Colonic mucosa (tissue), 4 donors: ENCODE measurements around the gene S100A13. TPM values are rescaled to one million over a fixed set of nuclear protein-coding genes. Genes with fewer than 3 reads are reported as not detected.
A peak's percentile ranks its signal among the peaks of the same experiment; 100 is the strongest.

ENCODE experiments used
- DNase-seq: peaks from one replicate; pipeline ENCODE4 v3.0.0-alpha.2; 2020
- H3K27ac ChIP-seq: fragments of 200-600 bp; one replicate; pipeline ENCODE4 v1.8.0; 2021
- H3K27me3 ChIP-seq: fragments of 200-600 bp; one replicate; pipeline ENCODE4 v1.8.0; 2021
- H3K36me3 ChIP-seq: fragments of 200-600 bp; one replicate; pipeline ENCODE4 v1.8.0; 2021
- H3K4me1 ChIP-seq: fragments of 200-600 bp; one replicate; pipeline ENCODE4 v1.8.0; 2021; ENCODE audit warnings: mild to moderate bottlenecking
- H3K4me3 ChIP-seq: fragments of 200-600 bp; one replicate; pipeline ENCODE4 v1.8.0; 2021
- H3K9ac ChIP-seq, 2 donors: one replicate each; pipeline ENCODE4 v1.7.0; 2013; ENCODE audit warnings: control low read depth in 2 of 2, low read depth in 2 of 2, low read length in 2 of 2
- H3K9me3 ChIP-seq: fragments of 200-600 bp; one replicate; pipeline ENCODE4 v1.8.0; 2021
- intact Hi-C: fragments of 100-400 bp; cut with DNase I; formaldehyde crosslinking; loops from one replicate; pipeline ENCODE4 v1.14.1; 2022
- total RNA-seq, 2 donors: library from RNA; stranded (reverse); fragmentation: NEBNext Ultra II Directional in 1 of 2; extraction: Animal tissue kit (Norgen Biotek cat#: 25700) in 1 of 2; gene quantifications; one replicate each; pipeline ENCODE4 v1.2.1, GENCODE V29; 2021
- TF ChIP-seq, protein P1 (sequence below): fragments of 200-600 bp; IDR thresholded peaks from one replicate; pipeline ENCODE4 v1.8.0; 2022; ENCODE audit warnings: antibody characterized with exemption, mild to moderate bottlenecking
- donor health status: healthy.
- donor health status: DM: no; HTN: no; CAD: no.
- donor health status: DM: no; HTN: no; CAD: no.

The S100A13 gene
- total RNA-seq, 2 donors from 2014 or later, result 45.2 to 67.2 TPM

DNA sequence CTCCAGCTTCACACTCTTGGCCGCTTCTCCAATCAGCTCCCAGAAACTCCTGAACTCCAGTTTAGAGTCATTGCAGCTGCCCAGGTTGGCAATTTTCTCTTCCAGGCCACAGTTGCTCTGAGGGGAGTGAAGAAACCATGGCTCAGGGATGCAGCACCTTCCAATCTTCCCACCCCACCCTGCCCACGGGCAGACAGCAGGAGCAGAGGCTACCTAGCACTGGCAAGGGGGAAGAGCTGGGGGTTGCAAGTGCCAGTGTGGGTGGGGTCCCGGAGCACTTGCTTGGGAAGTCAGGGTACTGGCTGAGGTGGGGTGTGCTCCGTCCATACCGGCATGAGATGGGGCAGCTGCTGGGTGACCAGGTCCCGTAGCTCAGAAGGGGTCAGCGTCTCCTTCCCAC lies 12.4 kb downstream of the S100A13 start:
- Histone ChIP-seq H3K27me3 (no peaks in the 10 kb centered on the region), H3K9ac (peak overlapping the region in 1 of 2 donors; percentile 64), H3K27ac (peak overlapping the region; percentile 67), H3K4me1 (peaks cover 10% of the 10 kb centered on the region), H3K9me3 (no peaks in the 10 kb centered on the region), H3K4me3 (peak overlapping the region; percentile 29), H3K36me3 (no peaks in the 10 kb centered on the region)
- TF ChIP-seq, protein P1, sequence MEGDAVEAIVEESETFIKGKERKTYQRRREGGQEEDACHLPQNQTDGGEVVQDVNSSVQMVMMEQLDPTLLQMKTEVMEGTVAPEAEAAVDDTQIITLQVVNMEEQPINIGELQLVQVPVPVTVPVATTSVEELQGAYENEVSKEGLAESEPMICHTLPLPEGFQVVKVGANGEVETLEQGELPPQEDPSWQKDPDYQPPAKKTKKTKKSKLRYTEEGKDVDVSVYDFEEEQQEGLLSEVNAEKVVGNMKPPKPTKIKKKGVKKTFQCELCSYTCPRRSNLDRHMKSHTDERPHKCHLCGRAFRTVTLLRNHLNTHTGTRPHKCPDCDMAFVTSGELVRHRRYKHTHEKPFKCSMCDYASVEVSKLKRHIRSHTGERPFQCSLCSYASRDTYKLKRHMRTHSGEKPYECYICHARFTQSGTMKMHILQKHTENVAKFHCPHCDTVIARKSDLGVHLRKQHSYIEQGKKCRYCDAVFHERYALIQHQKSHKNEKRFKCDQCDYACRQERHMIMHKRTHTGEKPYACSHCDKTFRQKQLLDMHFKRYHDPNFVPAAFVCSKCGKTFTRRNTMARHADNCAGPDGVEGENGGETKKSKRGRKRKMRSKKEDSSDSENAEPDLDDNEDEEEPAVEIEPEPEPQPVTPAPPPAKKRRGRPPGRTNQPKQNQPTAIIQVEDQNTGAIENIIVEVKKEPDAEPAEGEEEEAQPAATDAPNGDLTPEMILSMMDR, result no peak
- no peak for DNase-seq
- intact Hi-C loops, result loop anchor here (5.0 kb wide), 1 partner anchor 103 kb away; no protein-coding TSS in a partner anchor

DNA sequence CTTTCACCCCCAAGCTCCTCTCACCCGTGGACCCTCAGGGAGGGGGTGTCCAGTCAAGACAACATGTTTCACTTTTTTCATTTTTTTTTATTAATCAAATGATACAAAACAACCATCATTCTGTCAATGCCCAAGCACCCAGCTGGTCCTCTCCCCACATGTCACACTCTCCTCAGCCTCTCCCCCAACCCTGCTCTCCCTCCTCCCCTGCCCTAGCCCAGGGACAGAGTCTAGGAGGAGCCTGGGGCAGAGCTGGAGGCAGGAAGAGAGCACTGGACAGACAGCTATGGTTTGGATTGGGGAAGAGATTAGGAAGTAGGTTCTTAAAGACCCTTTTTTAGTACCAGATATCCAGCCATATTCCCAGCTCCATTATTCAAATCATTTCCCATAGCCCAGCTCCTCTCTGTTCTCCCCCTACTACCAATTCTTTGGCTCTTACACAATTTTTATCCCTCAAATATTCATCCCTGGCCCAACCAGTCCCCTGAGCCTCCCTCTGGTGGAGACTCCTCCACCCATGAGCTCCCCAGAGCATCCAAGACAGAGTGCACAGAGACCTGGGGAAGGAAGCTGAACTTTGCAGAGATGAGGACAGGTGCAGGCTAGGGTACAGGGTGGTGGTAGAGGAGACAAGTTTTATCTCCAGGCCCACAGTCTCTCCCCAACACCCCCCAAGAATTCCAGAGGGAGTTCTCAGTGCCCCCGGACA lies 13.0 kb downstream of the S100A13 start:
- H3K27ac ChIP-seq, result peak overlapping the region; percentile 67

DNA sequence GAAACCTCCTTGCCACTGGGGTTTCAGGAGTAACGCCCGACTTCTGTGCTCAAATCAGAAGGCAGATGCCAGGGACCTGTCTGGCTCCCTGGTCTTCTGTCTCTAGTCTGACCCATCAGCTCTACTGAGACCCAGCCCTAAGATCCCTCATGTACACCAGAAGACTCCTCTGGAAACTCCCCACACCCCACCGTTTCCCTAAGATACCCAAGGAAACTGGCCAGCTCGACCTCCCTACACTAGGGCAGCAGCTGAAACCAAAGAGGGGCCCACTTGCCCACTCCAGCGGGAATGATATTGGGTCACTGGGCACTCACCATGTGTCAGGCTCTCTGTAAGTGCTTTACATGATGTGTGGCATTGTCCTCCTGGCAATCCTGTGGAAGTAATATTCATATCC lies 13.9 kb downstream of the S100A13 start:
- no peaks in the 10 kb centered on the region for H3K27me3 ChIP-seq
- peak overlapping the region; percentile 13 to 89 for H3K9ac ChIP-seq
- H3K4me3 ChIP-seq, result no peak overlapping the region
- intact Hi-C loops, result no loop called here
- no peaks in the 10 kb centered on the region for H3K9me3 ChIP-seq
- H3K27ac ChIP-seq, result peak overlapping the region; percentile 94
- no peak for DNase-seq
- no peaks in the 10 kb centered on the region for H3K36me3 ChIP-seq
- H3K4me1 ChIP-seq, result peaks cover 19% of the 10 kb centered on the region
- TF ChIP-seq, protein P1, result no peak

More for the DNA sequence above, 13.0 kb downstream of the S100A13 start:
- Histone ChIP-seq H3K27me3 (no peaks in the 10 kb centered on the region), H3K36me3 (no peaks in the 10 kb centered on the region), H3K9ac (peak overlapping the region in 1 of 2 donors; percentile 64), H3K4me3 (no peak overlapping the region), H3K4me1 (peaks cover 16% of the 10 kb centered on the region), H3K9me3 (no peaks in the 10 kb centered on the region)
- no peak for DNase-seq
- TF ChIP-seq, protein P1, result no peak
- intact Hi-C loops, result no loop called here

DNA sequence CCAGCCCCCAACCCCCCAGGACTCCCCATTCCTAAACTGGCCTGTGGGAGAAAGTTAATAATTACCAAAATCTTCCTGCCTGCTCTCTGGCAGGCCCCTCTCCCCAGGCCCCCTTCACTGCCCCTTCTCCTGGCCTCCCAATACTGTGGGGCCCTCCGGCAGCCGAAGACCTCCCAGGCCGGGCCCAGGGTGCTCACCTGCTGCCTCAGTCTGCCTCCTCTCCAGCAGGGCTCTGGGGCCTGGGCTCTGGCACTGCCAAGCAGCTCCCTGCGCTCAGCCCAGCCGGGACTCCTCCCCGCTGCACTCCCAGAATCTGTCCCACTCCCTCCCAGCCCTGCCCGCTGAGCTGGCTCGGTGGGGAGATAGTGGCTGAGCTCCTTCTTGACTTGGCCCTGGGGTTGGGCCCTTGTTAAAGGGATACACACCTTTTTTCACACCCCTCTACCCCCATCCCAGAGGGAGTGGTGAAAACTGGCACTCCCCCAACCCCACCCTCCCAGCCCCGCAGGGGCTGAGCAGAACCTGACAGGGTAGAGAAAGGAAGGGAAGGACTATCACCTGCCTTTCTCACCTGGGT lies 14.5 kb downstream of the S100A13 start, which contains the start of gene S100A16:
Gene S100A16 (minus strand): TSS at position 383 of the 577 bp plus-strand sequence. CDS start 4,986 bp downstream, outside the sequence.
- H3K36me3 ChIP-seq, result no peaks in the 10 kb centered on the region
- H3K9me3 ChIP-seq, result no peaks in the 10 kb centered on the region
- peak; percentile 96 for DNase-seq
- peak within 1 kb of the TSS; percentile 63 for H3K4me3 ChIP-seq
- H3K27ac ChIP-seq, result peak within 1 kb of the TSS; percentile 94
- TF ChIP-seq, protein P1, result no peak
- peaks cover 22% of the 10 kb centered on the region for H3K4me1 ChIP-seq
- no peaks in the 10 kb centered on the region for H3K27me3 ChIP-seq
- intact Hi-C loops, result no loop called here
- H3K9ac ChIP-seq, result peak within 1 kb of the TSS; percentile 89

DNA sequence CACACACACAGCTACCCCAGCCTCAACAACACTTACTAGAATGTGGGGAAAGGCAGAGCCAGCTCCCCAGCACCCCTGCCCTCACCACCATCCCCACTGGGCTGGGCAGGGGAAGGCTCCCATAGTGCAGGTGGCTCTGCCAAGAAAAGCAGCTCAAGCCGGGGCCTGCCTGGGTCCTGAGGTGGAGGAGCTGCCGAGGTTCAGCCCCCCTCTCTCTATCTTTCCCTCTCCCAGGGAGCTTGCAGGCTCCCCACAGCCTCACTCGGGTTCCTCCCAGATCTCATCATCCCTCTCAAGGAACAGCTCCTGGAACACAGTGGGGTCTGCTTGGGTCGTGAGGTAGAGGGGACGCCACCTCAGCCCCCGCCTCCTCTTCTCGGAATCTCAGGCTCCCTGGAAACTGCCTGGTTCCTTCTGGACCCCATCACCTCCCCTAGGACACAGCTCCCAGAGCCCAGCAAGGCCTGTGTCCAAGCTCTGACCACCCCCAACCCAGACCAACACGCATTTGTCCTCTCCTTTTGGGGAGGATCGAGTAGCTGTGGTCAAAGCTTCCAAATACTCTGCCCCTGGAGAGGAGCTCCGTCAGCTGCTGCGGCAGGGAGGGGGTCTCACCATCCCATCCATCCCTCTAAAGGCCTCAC lies 15.1 kb downstream of the S100A13 start:
- Histone ChIP-seq H3K9ac (peak overlapping the region; percentile 89), H3K36me3 (no peaks in the 10 kb centered on the region), H3K27ac (peak overlapping the region; percentile 94), H3K4me3 (peak overlapping the region; percentile 63), H3K4me1 (peaks cover 22% of the 10 kb centered on the region), H3K9me3 (no peaks in the 10 kb centered on the region), H3K27me3 (no peaks in the 10 kb centered on the region)
- DNase-seq, result no peak
- intact Hi-C loops, result no loop called here
- TF ChIP-seq, protein P1, result no peak
